ENCODE data around the gene MBP.

MBP gene

GRCh38 chr18:77086656-77087392, 45.8 kb downstream of the MBP start:
- no peak for TF ChIP-seq JUND (IDR thresholded peaks at IDR 0.05; ENCODE audit: low read depth)
- in situ Hi-C loops (cut with HindIII; ENCODE audit: low pct_unique_long_range_greater_than_20kb, low sequenced_read_pairs), result no loop called here
- no peak for DNase-seq (ENCODE audit: low read depth in 1 of 2, low spot score in 1 of 2)

GRCh38 chr18:77086034-77086433, 46.5 kb downstream of the MBP start:
- no peak for TF ChIP-seq JUND (IDR thresholded peaks at IDR 0.05; ENCODE audit: low read depth)
- in situ Hi-C loops (cut with HindIII; ENCODE audit: low pct_unique_long_range_greater_than_20kb, low sequenced_read_pairs), result no loop called here
- no peak for DNase-seq (ENCODE audit: low read depth in 1 of 2, low spot score in 1 of 2)

DNA sequence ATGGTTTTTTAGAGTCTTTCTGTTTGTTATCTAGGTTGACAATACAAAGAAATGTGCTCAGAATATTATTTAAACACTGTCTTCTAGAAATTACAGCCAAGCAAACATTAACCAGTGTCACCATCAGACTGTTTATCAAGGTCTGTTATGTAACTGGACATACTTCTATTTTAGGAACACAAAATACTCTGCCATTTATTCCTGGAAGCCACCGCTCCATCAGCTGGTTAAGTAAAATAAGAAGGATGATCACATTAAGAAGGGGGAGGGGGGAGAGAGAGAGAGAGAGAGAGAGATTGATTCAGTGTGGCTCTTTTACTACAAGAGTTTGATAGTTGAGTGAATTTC, 47.9 kb downstream of the MBP start:
- TF ChIP-seq JUND (IDR thresholded peaks at IDR 0.05; ENCODE audit: low read depth), result no peak
- no peak for DNase-seq (ENCODE audit: low read depth in 1 of 2, low spot score in 1 of 2)
- in situ Hi-C loops (cut with HindIII; ENCODE audit: low pct_unique_long_range_greater_than_20kb, low sequenced_read_pairs), result no loop called here

DNA sequence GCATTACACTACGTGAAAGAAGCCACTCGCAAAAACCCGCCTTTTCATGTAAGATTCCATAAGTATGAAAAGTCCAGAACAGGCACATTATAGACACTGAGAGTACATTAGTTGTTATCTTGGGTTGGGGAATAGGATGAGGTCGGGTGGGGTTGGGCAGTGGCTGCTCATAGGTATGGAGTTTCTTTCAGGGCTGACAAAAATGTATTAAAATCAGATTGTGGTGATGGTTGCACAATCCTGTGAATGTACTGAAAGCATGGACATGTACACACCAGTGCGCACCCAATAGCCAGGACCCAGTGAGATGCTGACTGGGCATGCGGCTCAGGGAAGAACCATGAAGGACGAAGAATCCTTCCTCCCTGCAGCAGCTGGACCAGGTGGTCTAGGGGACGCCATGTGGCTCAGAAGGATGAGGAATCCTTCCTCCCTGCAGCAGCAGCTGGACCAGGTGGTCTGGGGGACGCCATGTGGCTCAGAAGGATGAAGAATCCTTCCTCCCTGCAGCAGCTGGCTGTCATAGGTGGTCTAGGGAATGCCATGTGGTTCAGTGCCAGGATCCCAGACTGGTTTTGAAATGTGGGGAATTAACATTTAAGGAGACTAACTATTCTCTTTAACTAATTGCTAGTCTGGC, 50.1 kb downstream of the MBP start:
- no peak for TF ChIP-seq JUND (IDR thresholded peaks at IDR 0.05; ENCODE audit: low read depth)
- in situ Hi-C loops (cut with HindIII; ENCODE audit: low pct_unique_long_range_greater_than_20kb, low sequenced_read_pairs), result no loop called here
- DNase-seq (ENCODE audit: low read depth in 1 of 2, low spot score in 1 of 2), result no peak

- no peak for TF ChIP-seq JUND (IDR thresholded peaks at IDR 0.05; ENCODE audit: low read depth)
- in situ Hi-C loops (cut with HindIII; ENCODE audit: low pct_unique_long_range_greater_than_20kb, low sequenced_read_pairs), result no loop called here
- DNase-seq (ENCODE audit: low read depth in 1 of 2, low spot score in 1 of 2), result no peak
Measured at GRCh38 chr18:77081390-77081778, 51.2 kb downstream of the MBP start.

GRCh38 chr18:77079954-77080682, 52.5 kb downstream of the MBP start:
- DNase-seq (ENCODE audit: low read depth in 1 of 2, low spot score in 1 of 2), result no peak
- no peak for TF ChIP-seq JUND (IDR thresholded peaks at IDR 0.05; ENCODE audit: low read depth)
- in situ Hi-C loops (cut with HindIII; ENCODE audit: low pct_unique_long_range_greater_than_20kb, low sequenced_read_pairs), result no loop called here

DNA sequence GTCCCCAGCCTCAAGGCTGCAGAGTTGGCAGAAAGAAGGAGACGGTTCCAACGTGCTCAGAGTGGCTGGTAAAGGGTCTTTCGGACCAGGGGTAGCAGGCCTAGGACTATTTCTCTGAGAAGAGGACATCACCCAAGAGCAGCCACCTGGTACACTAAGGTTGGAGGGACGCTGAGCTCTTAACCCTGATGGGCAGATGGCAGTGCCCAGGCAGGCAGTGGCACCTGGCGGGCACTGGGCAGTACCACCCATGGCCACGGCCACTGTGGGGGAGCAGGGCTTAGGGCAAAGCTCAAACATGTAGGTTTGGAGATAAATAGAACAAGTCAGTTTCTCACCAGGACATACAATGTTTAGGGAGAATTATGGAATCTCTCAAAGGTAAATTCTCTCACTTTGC, 53.5 kb downstream of the MBP start:
- in situ Hi-C loops (cut with HindIII; ENCODE audit: low pct_unique_long_range_greater_than_20kb, low sequenced_read_pairs), result no loop called here
- no peak for TF ChIP-seq JUND (IDR thresholded peaks at IDR 0.05; ENCODE audit: low read depth)
- no peak for DNase-seq (ENCODE audit: low read depth in 1 of 2, low spot score in 1 of 2)

DNA sequence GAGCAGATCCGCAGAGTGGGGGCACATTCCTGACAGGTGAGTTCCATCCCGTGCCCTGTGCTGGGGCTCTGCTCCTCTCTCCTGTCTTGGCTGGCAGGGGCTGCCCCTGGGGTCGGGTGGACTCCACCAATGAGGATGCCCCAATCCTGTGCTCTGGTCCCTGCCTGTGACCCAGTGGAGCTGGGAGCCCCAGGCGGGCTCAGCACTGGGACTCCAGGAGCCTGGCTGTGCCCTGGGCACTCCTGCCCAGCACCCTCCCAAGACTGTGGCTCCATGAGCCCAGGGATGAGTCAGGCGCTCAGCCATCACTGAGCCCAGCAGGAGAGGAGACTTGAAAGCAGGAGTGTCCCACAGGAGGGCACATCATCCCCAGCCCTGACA, 53.9 kb downstream of the MBP start:
- in situ Hi-C loops (cut with HindIII; ENCODE audit: low pct_unique_long_range_greater_than_20kb, low sequenced_read_pairs), result no loop called here
- no peak for DNase-seq (ENCODE audit: low read depth in 1 of 2, low spot score in 1 of 2)
- no peak for TF ChIP-seq JUND (IDR thresholded peaks at IDR 0.05; ENCODE audit: low read depth)

DNA sequence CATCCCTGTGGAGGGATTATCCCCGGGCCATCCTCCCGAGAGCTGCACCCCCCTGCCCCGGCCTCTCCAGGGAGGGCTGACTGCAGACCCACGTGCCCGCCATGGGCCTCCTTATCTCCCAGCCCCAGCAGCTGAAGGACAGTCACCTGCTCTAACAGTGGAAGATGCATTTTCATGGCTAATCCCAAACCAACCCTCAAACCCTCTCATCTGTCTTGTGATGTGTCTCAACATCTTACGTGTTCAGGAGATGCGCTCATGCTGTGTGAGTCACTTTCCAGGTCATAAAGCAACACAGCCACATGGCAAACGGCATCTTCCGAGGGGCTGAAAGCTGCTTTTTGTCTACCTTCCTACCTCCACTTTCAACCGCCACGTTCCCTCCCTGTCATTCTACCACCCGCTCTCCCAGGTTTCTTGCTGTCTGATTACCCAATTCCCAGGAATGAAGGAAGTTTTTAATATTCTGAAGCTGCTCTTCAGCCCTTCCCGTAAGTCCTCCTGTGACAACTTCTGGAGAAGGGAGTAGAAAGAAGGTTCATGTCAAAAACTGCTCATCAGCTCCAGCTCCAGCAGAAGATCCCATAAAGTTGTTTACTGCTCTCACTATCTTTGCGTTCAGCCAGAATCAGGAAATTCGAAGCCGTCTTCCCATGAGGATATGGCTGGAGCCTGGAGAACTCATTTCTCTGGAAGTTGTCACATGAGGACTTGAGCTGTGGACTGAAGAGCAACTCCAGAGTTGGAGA, 54.5 kb downstream of the MBP start:
- no peak for TF ChIP-seq JUND (IDR thresholded peaks at IDR 0.05; ENCODE audit: low read depth)
- in situ Hi-C loops (cut with HindIII; ENCODE audit: low pct_unique_long_range_greater_than_20kb, low sequenced_read_pairs), result no loop called here
- DNase-seq (ENCODE audit: low read depth in 1 of 2, low spot score in 1 of 2), result no peak

DNA sequence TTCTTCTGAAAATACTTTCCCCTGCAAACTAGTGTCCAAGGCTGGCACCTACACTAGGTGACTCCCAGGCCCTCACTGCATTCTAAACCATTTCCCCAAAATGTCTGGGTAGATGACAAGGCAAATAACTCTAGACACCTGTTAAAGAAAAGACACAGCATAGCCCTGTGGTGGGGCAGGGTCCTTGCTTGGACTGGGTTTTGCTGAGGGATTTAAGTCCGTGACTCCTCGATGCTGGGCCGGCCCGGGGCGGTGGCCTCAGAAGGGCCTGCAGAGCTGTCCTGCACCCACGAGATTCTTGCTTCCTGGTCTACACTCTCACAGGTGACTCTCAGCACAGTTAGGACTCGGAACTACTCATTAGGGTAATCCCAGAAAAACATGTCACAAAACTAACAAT, 55.2 kb downstream of the MBP start:
- no peak for TF ChIP-seq JUND (IDR thresholded peaks at IDR 0.05; ENCODE audit: low read depth)
- in situ Hi-C loops (cut with HindIII; ENCODE audit: low pct_unique_long_range_greater_than_20kb, low sequenced_read_pairs), result no loop called here
- DNase-seq (ENCODE audit: low read depth in 1 of 2, low spot score in 1 of 2), result no peak

- TF ChIP-seq JUND (IDR thresholded peaks at IDR 0.05; ENCODE audit: low read depth), result no peak
- DNase-seq (ENCODE audit: low read depth in 1 of 2, low spot score in 1 of 2), result no peak
- in situ Hi-C loops (cut with HindIII; ENCODE audit: low pct_unique_long_range_greater_than_20kb, low sequenced_read_pairs), result no loop called here
Measured at GRCh38 chr18:77076111-77076510, 56.5 kb downstream of the MBP start.

GRCh38 chr18:77074431-77074830, 58.2 kb downstream of the MBP start:
- no peak for TF ChIP-seq JUND (IDR thresholded peaks at IDR 0.05; ENCODE audit: low read depth)
- DNase-seq (ENCODE audit: low read depth in 1 of 2, low spot score in 1 of 2), result no peak
- in situ Hi-C loops (cut with HindIII; ENCODE audit: low pct_unique_long_range_greater_than_20kb, low sequenced_read_pairs), result no loop called here
